Mesodermal cell (in vitro differentiated cells): Measurements from ENCODE around the gene CIBAR2.

Experiments used
- H3K27ac ChIP-seq: 2 replicates; pipeline ENCODE4 v1.7.0; 2013; ENCODE audit warnings: mild to moderate bottlenecking, low read depth, low read length, moderate library complexity; ENCODE audit not compliant: severe bottlenecking
- H3K36me3 ChIP-seq: 2 replicates; pipeline ENCODE4 v1.7.1; 2013; ENCODE audit warnings: mild to moderate bottlenecking, low read length, moderate library complexity; ENCODE audit not compliant: control insufficient read depth, insufficient read depth
- H3K4me1 ChIP-seq: one replicate; pipeline ENCODE4 v1.7.1; 2013; ENCODE audit warnings: mild to moderate bottlenecking, low read length; ENCODE audit not compliant: insufficient read depth, control insufficient read depth, poor library complexity, severe bottlenecking
- H3K4me3 ChIP-seq: 2 replicates; pipeline ENCODE4 v1.7.0; 2013; ENCODE audit warnings: low read length, control low read depth, mild to moderate bottlenecking; ENCODE audit not compliant: insufficient read depth, poor library complexity, severe bottlenecking; ENCODE audit errors: extremely low read depth
- H3K9me3 ChIP-seq: 2 replicates; pipeline ENCODE4 v1.7.1; 2013; ENCODE audit warnings: mild to moderate bottlenecking, low read length, moderate library complexity; ENCODE audit not compliant: control insufficient read depth
- WGBS, 2 experiments: methylation state at CpG; one replicate each; pipeline ENCODE4 v1.1.5; 2013; ENCODE audit warnings: missing lambda C conversion rate in 2 of 2; ENCODE audit not compliant: insufficient coverage in 2 of 2; 5-methylcytosine and 5-hydroxymethylcytosine counted together

Gene CIBAR2

GRCh38 chr16:85144026-85144915 is 32.0 kb upstream of the CIBAR2 start:
- Histone ChIP-seq H3K9me3 (peaks cover 3% of the 10 kb centered on the region), H3K4me1 (peaks cover 19% of the 10 kb centered on the region), H3K27ac (peak overlapping the region; percentile 29), H3K4me3 (no peak overlapping the region), H3K36me3 (no peaks in the 10 kb centered on the region)
- 85 to 86% methylated on average over 21 to 25 of the region's 26 CpGs for WGBS, 2 experiments

GRCh38 chr16:85142771-85143211 is 30.5 kb upstream of the CIBAR2 start:
- Histone ChIP-seq H3K4me3 (no peak overlapping the region), H3K4me1 (peaks cover 15% of the 10 kb centered on the region), H3K9me3 (peaks cover 3% of the 10 kb centered on the region), H3K27ac (no peak overlapping the region), H3K36me3 (no peaks in the 10 kb centered on the region)
- 92 to 93% methylated on average over 16 to 18 of the region's 19 CpGs for WGBS, 2 experiments

GRCh38 chr16:85142129-85142513 is 29.8 kb upstream of the CIBAR2 start:
- H3K9me3 ChIP-seq: peaks cover 3% of the 10 kb centered on the region
- no peak overlapping the region for H3K4me3 ChIP-seq
- no peak overlapping the region for H3K27ac ChIP-seq
- peaks cover 12% of the 10 kb centered on the region for H3K4me1 ChIP-seq
- no peaks in the 10 kb centered on the region for H3K36me3 ChIP-seq
- 97% methylated on average over 5 to 6 of the region's 7 CpGs for WGBS, 2 experiments

GRCh38 chr16:85141491-85142128 is 29.3 kb upstream of the CIBAR2 start:
- WGBS, 2 experiments: 79 to 89% methylated on average over 11 to 17 of the region's 17 CpGs
- Histone ChIP-seq H3K9me3 (peaks cover 3% of the 10 kb centered on the region), H3K36me3 (no peaks in the 10 kb centered on the region), H3K27ac (no peak overlapping the region), H3K4me1 (peaks cover 14% of the 10 kb centered on the region), H3K4me3 (no peak overlapping the region)

GRCh38 chr16:85140455-85141012 is 28.3 kb upstream of the CIBAR2 start:
- 77 to 84% methylated on average over 9 of the region's 12 CpGs for WGBS, 2 experiments
- peaks cover 21% of the 10 kb centered on the region for H3K4me1 ChIP-seq
- H3K27ac ChIP-seq: no peak overlapping the region
- peaks cover 3% of the 10 kb centered on the region for H3K9me3 ChIP-seq
- H3K36me3 ChIP-seq: no peaks in the 10 kb centered on the region
- no peak overlapping the region for H3K4me3 ChIP-seq

GRCh38 chr16:85139881-85140339 is 27.6 kb upstream of the CIBAR2 start:
- H3K36me3 ChIP-seq: no peaks in the 10 kb centered on the region
- H3K9me3 ChIP-seq: peaks cover 3% of the 10 kb centered on the region
- H3K4me1 ChIP-seq: peaks cover 21% of the 10 kb centered on the region
- no peak overlapping the region for H3K27ac ChIP-seq
- 90 to 91% methylated on average over 7 to 8 of the region's 9 CpGs for WGBS, 2 experiments
- H3K4me3 ChIP-seq: no peak overlapping the region

- WGBS, 2 experiments: 92 to 96% methylated on average over 11 to 14 of the region's 16 CpGs
- peaks cover 13% of the 10 kb centered on the region for H3K4me1 ChIP-seq
- H3K36me3 ChIP-seq: no peaks in the 10 kb centered on the region
- no peak overlapping the region for H3K4me3 ChIP-seq
- no peak overlapping the region for H3K27ac ChIP-seq
- no peaks in the 10 kb centered on the region for H3K9me3 ChIP-seq
Measured at GRCh38 chr16:85138825-85139627, 26.8 kb upstream of the CIBAR2 start.

- Histone ChIP-seq H3K9me3 (no peaks in the 10 kb centered on the region), H3K4me1 (peaks cover 8% of the 10 kb centered on the region), H3K36me3 (no peaks in the 10 kb centered on the region), H3K27ac (no peak overlapping the region), H3K4me3 (no peak overlapping the region)
- 88 to 97% methylated on average over 4 to 8 of the region's 12 CpGs for WGBS, 2 experiments
Measured at GRCh38 chr16:85138073-85138824, 26.0 kb upstream of the CIBAR2 start.

GRCh38 chr16:85137323-85138072 is 25.2 kb upstream of the CIBAR2 start:
- Histone ChIP-seq H3K4me3 (no peak overlapping the region), H3K9me3 (no peaks in the 10 kb centered on the region), H3K4me1 (peaks cover 8% of the 10 kb centered on the region), H3K27ac (no peak overlapping the region), H3K36me3 (no peaks in the 10 kb centered on the region)
- 86 to 90% methylated on average over 20 to 22 of the region's 29 CpGs for WGBS, 2 experiments
